HG03565 (cell line): ENCODE data around the gene C6orf118.

Experiments used
- ATAC-seq: cut with Tn5 transposase; IDR thresholded peaks from one replicate; pipeline ENCODE4 v1.9.1; 2021; ENCODE audit warnings: mild to moderate bottlenecking, moderate library complexity; ENCODE audit not compliant: unreplicated experiment

The C6orf118 gene

GRCh38 chr6:165308926-165309731 is at the start of gene C6orf118:
C6orf118 (minus strand) TSS chr6:165309605; CDS start chr6:165309586, 19 bp downstream.
- no peak for ATAC-seq

DNA sequence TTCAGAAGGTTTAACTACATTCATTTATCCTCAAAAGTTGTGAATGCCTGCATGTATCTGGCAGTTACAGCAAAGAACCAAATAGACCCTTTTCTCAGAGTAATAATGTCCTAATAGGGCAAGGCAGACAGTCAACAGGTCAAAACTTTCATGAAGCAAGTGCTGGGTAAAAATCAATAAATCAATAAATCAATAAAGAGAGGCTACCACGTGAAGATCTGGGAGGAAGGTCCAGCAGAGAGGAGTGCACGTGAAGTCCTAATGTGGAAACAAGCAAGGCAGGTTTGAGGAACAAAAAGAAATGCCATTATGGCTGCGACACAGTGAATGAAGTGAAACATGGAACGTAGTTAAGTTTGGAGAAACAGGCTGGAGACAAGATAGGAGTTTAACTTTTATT is 36.3 kb upstream of the C6orf118 start:
- no peak for ATAC-seq

DNA sequence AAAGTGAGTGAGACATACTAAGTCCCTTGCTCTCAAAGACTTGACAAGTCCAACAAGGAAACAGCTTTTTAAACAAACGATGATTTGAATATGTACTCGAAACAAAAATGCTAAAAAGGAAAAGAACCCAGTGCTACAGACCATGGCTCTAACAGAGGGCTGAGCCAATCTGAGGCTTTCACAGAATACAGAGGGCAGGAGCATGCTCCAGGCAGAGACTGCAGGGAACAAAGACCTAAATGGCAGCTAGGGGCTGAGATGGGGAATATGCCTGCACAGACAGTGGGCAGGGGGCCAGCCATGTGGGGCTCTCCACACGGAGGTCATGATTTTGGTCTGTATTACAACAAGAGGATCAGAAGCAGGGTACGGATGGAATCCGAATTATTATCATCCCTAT is 31.1 kb upstream of the C6orf118 start:
- no peak for ATAC-seq

DNA sequence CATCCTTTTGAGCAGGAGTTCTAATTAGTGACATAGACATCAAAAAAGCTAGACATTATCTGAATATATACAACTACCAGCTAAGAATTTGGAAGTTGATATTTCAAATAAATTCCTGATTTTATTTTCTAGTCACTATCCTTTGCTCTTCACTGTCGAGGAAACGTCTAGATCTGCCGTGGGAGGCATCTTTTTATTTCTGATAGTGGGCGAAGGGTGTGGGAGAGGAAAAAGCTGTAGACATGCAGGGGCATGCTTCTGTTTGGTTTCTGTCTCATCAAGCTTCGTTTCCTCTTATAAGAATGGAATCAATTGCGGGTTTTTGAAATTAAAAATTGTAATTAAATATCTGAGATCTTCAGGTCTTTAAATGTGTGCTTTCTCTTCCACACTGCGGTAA is 16.2 kb upstream of the C6orf118 start:
- no peak for ATAC-seq

- ATAC-seq: no peak
These were observed 12.2 kb upstream of the C6orf118 start for GRCh38 chr6:165321555-165322145.

DNA sequence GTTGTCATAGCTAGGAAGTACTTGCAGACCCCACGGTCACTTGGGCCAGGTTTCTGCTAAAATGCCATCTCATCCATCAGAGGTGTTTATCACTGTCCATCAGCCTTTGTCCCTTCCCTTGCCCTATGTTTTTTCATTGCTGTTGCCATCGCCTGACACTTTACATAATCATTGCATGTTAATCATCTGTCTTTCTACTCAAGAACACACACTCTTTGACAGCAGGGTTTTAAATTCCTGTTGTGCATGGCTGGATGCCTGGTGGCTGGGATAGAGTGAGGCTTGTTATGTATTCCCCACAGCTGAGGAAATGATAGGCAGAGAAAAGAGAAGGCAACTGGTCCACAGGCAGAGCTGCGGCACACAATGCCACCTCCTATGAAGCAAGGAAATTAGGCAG is 11.7 kb upstream of the C6orf118 start:
- ATAC-seq: no peak

GRCh38 chr6:165317723-165318122 is 8.3 kb upstream of the C6orf118 start:
- ATAC-seq: no peak

DNA sequence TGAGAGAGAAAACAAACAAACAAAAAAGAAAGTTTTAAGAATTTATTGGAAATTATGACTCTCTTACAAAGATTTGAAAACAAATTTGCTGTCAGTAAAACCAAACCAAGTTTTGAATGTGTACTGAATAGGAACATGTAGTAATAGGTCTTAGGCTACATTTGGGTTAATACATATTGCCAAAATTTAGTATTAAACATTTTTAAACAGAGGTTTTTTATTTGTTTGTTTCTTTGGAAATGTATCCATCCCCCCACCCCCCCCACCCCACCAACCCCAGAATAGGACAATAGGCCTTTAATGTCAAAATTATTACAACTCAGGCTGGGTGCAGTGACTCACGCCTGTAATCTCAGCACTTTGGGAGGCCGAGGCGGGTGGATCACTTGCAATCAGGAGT is 2.5 kb downstream of the C6orf118 start:
- ATAC-seq: no peak

DNA sequence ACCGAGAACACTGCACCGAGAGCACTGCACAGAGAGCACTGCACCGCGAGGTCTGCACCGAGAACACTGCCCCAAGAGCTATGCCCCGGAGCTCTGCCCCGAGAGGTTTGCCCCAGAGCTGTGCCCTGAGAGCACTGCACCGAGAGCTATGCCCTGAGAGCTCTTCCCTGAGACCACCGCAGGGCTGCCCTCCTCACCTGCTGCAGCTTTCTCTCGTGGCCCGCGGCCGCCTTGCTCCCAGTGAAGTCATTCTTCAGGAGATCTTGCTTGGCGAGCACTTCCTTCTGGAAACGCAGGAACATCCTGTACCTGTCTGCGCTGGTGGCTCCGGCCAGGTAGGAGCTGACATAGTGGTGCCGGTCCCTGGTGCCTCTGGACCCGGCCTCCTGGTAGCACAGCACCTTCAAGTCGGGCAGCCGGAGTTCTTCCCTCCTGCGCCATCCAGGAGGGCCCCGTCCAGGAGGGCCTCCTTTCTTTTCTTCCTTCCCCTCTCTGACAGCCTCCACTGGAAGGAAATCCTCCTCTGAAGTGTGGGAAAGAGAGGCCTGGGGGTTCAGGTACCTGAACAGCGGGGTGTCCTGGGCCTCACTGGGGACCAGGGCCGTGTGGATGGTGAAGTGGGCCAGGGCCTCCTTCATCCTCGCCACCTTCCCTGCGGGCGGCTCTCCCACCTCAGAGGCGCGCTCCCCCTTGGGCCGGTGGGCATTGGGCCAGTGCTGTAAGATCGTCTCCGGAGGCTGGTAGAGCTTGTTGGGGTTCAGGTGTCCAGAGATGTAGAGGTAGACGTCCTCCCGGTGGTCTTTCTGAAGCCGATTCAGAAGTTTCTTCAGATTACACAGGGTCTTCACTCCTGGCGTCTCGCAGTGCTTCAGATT is 7.8 kb downstream of the C6orf118 start:
- ATAC-seq: no peak

GRCh38 chr6:165300422-165300936 is 8.9 kb downstream of the C6orf118 start:
- no peak for ATAC-seq

DNA sequence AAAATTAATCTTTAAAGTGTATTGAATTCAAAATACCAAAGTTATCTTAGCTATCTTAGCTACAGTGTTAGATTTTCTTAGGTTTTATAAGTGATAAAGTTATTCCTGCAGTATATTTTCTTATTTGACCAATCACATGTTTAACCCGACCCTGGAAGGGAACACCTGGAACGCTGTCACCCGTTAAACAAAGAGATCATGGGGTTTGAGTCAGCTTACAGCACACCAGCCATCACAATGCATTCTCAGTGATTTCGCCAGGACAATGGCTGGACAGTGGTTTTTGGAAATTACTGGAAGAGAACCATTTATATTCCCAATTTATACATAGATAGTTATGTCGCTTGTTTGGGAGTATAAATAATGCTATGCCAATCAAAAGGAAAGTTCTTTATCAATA is 10.5 kb downstream of the C6orf118 start:
- no peak for ATAC-seq

- ATAC-seq: no peak
These were observed 11.0 kb downstream of the C6orf118 start for GRCh38 chr6:165298402-165298801.

- ATAC-seq: no peak
These were observed 16.7 kb downstream of the C6orf118 start for GRCh38 chr6:165292657-165293056.

DNA sequence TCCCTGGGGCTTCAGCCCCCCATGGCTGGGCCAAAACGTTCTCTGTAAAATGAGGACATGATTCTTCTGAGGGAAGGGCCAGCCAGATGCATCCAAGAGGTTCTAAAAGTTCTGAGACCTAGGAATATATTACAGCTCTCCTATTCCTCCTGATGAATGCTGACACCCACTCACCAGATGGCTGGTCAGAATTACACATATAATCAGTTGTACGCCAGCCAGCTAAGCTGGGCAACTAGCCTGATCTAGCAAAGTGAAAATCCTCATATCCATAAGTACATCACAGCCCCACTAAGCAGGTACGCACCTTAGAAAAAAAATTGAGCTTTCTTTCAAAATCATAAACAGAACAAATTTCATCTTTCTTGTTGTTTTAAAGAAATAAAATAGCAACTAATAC is 34.8 kb downstream of the C6orf118 start:
- ATAC-seq: no peak

GRCh38 chr6:165272585-165272984 is 36.8 kb downstream of the C6orf118 start:
- ATAC-seq: no peak

DNA sequence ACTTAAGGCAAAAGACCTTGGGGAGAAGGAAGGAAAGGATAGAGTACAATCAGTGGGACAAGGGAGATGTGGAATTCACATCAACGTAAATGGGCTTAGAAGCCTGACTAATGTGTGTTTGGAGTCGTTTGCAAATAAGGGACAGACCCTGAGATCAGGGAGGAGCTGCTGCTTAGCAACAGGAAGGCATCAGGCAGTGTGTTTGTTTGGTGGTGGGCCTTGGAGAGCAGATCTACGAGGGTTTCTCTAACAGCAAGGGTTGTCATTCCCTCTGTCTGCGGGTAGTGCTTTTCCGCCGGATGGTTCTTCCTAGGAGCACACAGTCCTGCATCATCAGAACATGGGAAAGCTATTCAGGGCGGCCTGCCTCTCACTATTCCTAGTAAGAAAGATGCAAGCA is 40.4 kb downstream of the C6orf118 start:
- ATAC-seq: no peak

GRCh38 chr6:165266621-165267020 is 42.8 kb downstream of the C6orf118 start:
- ATAC-seq: no peak

GRCh38 chr6:165266191-165266590 is 43.2 kb downstream of the C6orf118 start:
- ATAC-seq: no peak

DNA sequence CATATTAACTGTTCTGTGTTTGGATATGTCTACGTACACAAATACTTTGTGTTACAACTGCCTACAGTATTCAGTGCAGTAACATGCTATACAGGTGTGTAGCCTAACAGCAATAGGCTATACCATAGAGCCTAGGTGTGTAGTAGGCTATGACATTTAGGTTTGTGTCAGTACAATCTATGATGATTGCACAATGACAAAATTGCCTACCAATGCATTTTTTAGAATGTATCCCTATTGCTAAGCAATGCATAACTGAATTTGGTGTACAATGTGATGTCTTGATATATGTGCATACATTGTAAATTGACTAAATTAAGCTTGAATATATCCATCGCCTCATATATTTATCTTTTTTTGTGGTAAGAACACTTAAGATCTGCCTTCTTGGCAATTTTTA is 48.9 kb downstream of the C6orf118 start:
- ATAC-seq: no peak

- ATAC-seq: no peak
These were observed 59.6 kb downstream of the C6orf118 start for GRCh38 chr6:165249808-165250207.

DNA sequence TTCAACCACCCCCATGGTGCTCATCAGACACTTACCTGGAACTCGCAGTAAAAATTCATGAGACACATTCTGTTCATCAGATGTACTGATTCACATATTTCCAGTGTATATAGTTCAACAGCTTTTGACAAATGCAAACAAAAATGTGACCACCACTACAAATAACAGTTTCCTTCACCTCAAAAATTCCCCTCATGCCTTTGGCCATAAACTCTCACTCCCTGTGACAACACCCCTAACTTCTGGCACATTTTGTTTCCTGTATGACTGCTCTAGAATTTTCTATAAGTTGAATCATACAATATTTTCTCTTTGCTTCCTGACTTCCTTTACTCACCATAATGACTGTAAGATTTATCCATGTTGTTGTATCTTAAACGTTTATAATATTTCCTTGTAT is 63.7 kb downstream of the C6orf118 start:
- no peak for ATAC-seq
